PC-3 (cell line): ENCODE results near the gene SCN7A. TPM values are rescaled to one million over a fixed set of nuclear protein-coding genes. Genes with fewer than 3 reads are reported as not detected.

ENCODE experiments used
- ATAC-seq: fragments of 200-7000 bp; cut with Tn5 transposase; 2 replicates; pipeline ENCODE4 v1.9.1; 2020; ENCODE audit warnings: mild to moderate bottlenecking, moderate library complexity
- BruUV-seq: library from RNA; stranded (reverse); fragments of 400-500 nt; replicated peaks from 2 replicates; lab custom pipeline; 2021; lab: Mats Ljungman, UMichigan
- CTCF ChIA-PET: fragments of 300-600 bp; sonication (Branson Sonifier 250); formaldehyde crosslinking; loops from one replicate; lab custom pipeline; 2022; ENCODE audit warnings: antibody characterized with exemption; lab: Charles Lee
- POLR2A ChIA-PET: fragments of 300-600 bp; sonication (Branson Sonifier 250); formaldehyde crosslinking; loops from one replicate; lab custom pipeline; 2022; ENCODE audit warnings: antibody characterized with exemption; ENCODE audit not compliant: unreplicated experiment; lab: Charles Lee
- DNase-seq: peaks from one replicate; pipeline ENCODE4 v3.0.0-alpha.2; 2015
- H2AFZ ChIP-seq: fragments of 300-600 bp; sonication (generic); 2 replicates; pipeline ENCODE4 v1.6.0; 2016; ENCODE audit warnings: antibody characterized with exemption, low read length
- H3F3A ChIP-seq: fragments of 300-600 bp; sonication (generic); one replicate; pipeline ENCODE4 v1.6.0; 2017; ENCODE audit warnings: antibody characterized with exemption, low read length, control low read depth, mild to moderate bottlenecking; ENCODE audit not compliant: unreplicated experiment
- H3K27ac ChIP-seq: fragments of 300-600 bp; sonication (generic); 2 replicates; pipeline ENCODE4 v1.5.1; 2016; ENCODE audit warnings: mild to moderate bottlenecking, low read length
- H3K27me3 ChIP-seq: fragments of 300-600 bp; sonication (generic); 2 replicates; pipeline ENCODE4 v1.6.1; 2016; ENCODE audit warnings: low read length, mixed read lengths
- H3K36me3 ChIP-seq: fragments of 300-600 bp; sonication (generic); 2 replicates; pipeline ENCODE4 v1.6.1; 2016; ENCODE audit warnings: low read depth, mixed run types, low read length, mixed read lengths
- H3K4me1 ChIP-seq: fragments of 300-600 bp; sonication (generic); 2 replicates; pipeline ENCODE4 v1.5.1; 2016; ENCODE audit warnings: low read length; ENCODE audit not compliant: insufficient read depth
- H3K4me2 ChIP-seq: fragments of 300-600 bp; sonication (generic); 2 replicates; pipeline ENCODE4 v1.6.0; 2016; ENCODE audit warnings: low read length
- H3K4me3 ChIP-seq: fragments of 300-600 bp; sonication (generic); 2 replicates; pipeline ENCODE4 v1.5.1; 2016; ENCODE audit warnings: mild to moderate bottlenecking, low read length, mixed read lengths
- H3K79me2 ChIP-seq: fragments of 300-600 bp; sonication (generic); 2 replicates; pipeline ENCODE4 v1.6.1; 2017; ENCODE audit warnings: low read length, mixed read lengths
- H3K9ac ChIP-seq: fragments of 300-600 bp; sonication (generic); 2 replicates; pipeline ENCODE4 v1.6.0; 2016; ENCODE audit warnings: mild to moderate bottlenecking, low read length
- H3K9me2 ChIP-seq: fragments of 300-600 bp; sonication (generic); replicated peaks from 2 replicates; pipeline ENCODE4 v1.6.1; 2016; ENCODE audit warnings: mixed run types, low read length, mixed read lengths
- H3K9me3 ChIP-seq: fragments of 300-600 bp; sonication (generic); 2 replicates; pipeline ENCODE4 v1.6.1; 2016; ENCODE audit warnings: low read length, mixed read lengths
- H4K20me1 ChIP-seq: fragments of 300-600 bp; sonication (generic); 2 replicates; pipeline ENCODE4 v1.6.1; 2016; ENCODE audit warnings: low read length, mixed read lengths
- CTCF ChIP-seq: fragments of 300-600 bp; sonication (generic); conservative IDR thresholded peaks from 2 replicates; pipeline ENCODE4 v1.5.1; 2017; ENCODE audit warnings: antibody characterized with exemption, low read depth, mild to moderate bottlenecking, low read length
- EZH2 ChIP-seq: fragments of 300-600 bp; sonication (generic); IDR thresholded peaks from one replicate; pipeline ENCODE4 v1.6.1; 2017; ENCODE audit warnings: antibody characterized with exemption, mild to moderate bottlenecking, low read length; ENCODE audit not compliant: unreplicated experiment
- EZH2phosphoT487 ChIP-seq: fragments of 300-600 bp; sonication (generic); IDR thresholded peaks from 2 replicates; pipeline ENCODE4 v1.6.1; 2018; ENCODE audit warnings: mild to moderate bottlenecking, antibody characterized with exemption, low read length, borderline replicate concordance
- intact Hi-C: fragments of 100-400 bp; cut with micrococcal nuclease; formaldehyde crosslinking; loops from 2 replicates; pipeline ENCODE4 v1.9.0; 2023
- total RNA-seq: library from RNA; depleted of rRNA; stranded (reverse); fragments of >200 nt; gene quantifications from 2 replicates; pipeline ENCODE4 v1.2.3, GENCODE V29; 2014; rRNA removed

The SCN7A gene
- total RNA-seq, 1 experiment from 2014 or later: not detected

GRCh38 chr2:166357068-166357949 lies 136.7 kb downstream of the SCN7A start:
- TF ChIP-seq EZH2: no peak
- TF ChIP-seq EZH2phosphoT487: no peak
- TF ChIP-seq CTCF: no peak
- Histone ChIP-seq H3K27me3 (no peaks in the 10 kb centered on the region), H3K27ac (no peak overlapping the region), H3F3A (no peaks in the 10 kb centered on the region), H3K4me2 (no peak overlapping the region), H3K79me2 (no peaks in the 10 kb centered on the region), H3K9me3 (no peaks in the 10 kb centered on the region), H3K4me1 (no peaks in the 10 kb centered on the region), H3K36me3 (no peaks in the 10 kb centered on the region), H3K9me2 (0 out of 2 replicates have a peak, but pooled peaks cover 4% of the 10 kb centered on the region), H2AFZ (no peak overlapping the region), H4K20me1 (no peaks in the 10 kb centered on the region), H3K4me3 (no peak overlapping the region), H3K9ac (no peak overlapping the region)
- BruUV-seq: no TSS peak
- intact Hi-C loops: no loop called here
- no peak for ATAC-seq
- CTCF ChIA-PET: no interaction called here
- POLR2A ChIA-PET: no interaction called here
- DNase-seq: no peak

Other genes starting within 250 kb of the SCN7A start
- 3.4 and 7.0 TPM in 2 replicates for gene SCN9A, start 118.3 kb downstream of the SCN7A start, total RNA-seq